ENCODE data around the gene FBP1. TPM values are rescaled to one million over a fixed set of nuclear protein-coding genes. Genes with fewer than 3 reads are reported as not detected.

The FBP1 gene
- total RNA-seq, 2 experiments from 2014 or later, result 0.82 to 1.2 TPM

GRCh38 chr9:94666364-94667099 is 27.2 kb upstream of the FBP1 start:
- H3K9me3 Mint-ChIP-seq, result no peaks in the 10 kb centered on the region
- H3K4me1 Mint-ChIP-seq, result peaks cover 5% of the 10 kb centered on the region
- no peaks in the 10 kb centered on the region for H3K36me3 Mint-ChIP-seq
- no peak for DNase-seq
- no peak overlapping the region for H3K27ac Mint-ChIP-seq
- peaks cover 10% of the 10 kb centered on the region for H3K27me3 Mint-ChIP-seq
- H3K4me3 Mint-ChIP-seq, result no peak overlapping the region

- Mint-ChIP-seq H3K4me3 (no peak overlapping the region), H3K4me1 (peaks cover 5% of the 10 kb centered on the region), H3K9me3 (no peaks in the 10 kb centered on the region), H3K27ac (no peak overlapping the region), H3K36me3 (no peaks in the 10 kb centered on the region), H3K27me3 (peaks cover 10% of the 10 kb centered on the region)
- DNase-seq, result no peak
Observed at GRCh38 chr9:94665613-94666012, 26.3 kb upstream of the FBP1 start.

- no peaks in the 10 kb centered on the region for H3K36me3 Mint-ChIP-seq
- H3K27me3 Mint-ChIP-seq, result peaks cover 10% of the 10 kb centered on the region
Observed at GRCh38 chr9:94664801-94665200, 25.5 kb upstream of the FBP1 start.

GRCh38 chr9:94663640-94664039 is 24.3 kb upstream of the FBP1 start:
- H3K36me3 Mint-ChIP-seq, result no peaks in the 10 kb centered on the region
- peaks cover 10% of the 10 kb centered on the region for H3K27me3 Mint-ChIP-seq
- no peak overlapping the region for H3K4me3 Mint-ChIP-seq
- no peak overlapping the region for H3K27ac Mint-ChIP-seq
- DNase-seq, result no peak
- H3K9me3 Mint-ChIP-seq, result no peaks in the 10 kb centered on the region
- no peaks in the 10 kb centered on the region for H3K4me1 Mint-ChIP-seq

More at GRCh38 chr9:94664801-94665200, 25.5 kb upstream of the FBP1 start:
- H3K9me3 Mint-ChIP-seq, result no peaks in the 10 kb centered on the region
- no peak overlapping the region for H3K27ac Mint-ChIP-seq
- peaks cover 5% of the 10 kb centered on the region for H3K4me1 Mint-ChIP-seq
- no peak for DNase-seq
- no peak overlapping the region for H3K4me3 Mint-ChIP-seq

GRCh38 chr9:94663140-94663539 is 23.8 kb upstream of the FBP1 start:
- Mint-ChIP-seq H3K36me3 (no peaks in the 10 kb centered on the region), H3K9me3 (no peaks in the 10 kb centered on the region), H3K27ac (no peak overlapping the region), H3K4me1 (no peaks in the 10 kb centered on the region), H3K27me3 (peaks cover 10% of the 10 kb centered on the region), H3K4me3 (no peak overlapping the region)
- no peak for DNase-seq

GRCh38 chr9:94657021-94657725 is 17.9 kb upstream of the FBP1 start:
- DNase-seq, result no peak
- H3K4me3 Mint-ChIP-seq, result no peak overlapping the region
- no peak overlapping the region for H3K27ac Mint-ChIP-seq
- H3K9me3 Mint-ChIP-seq, result no peaks in the 10 kb centered on the region
- H3K36me3 Mint-ChIP-seq, result no peaks in the 10 kb centered on the region
- H3K4me1 Mint-ChIP-seq, result peaks cover 20% of the 10 kb centered on the region
- H3K27me3 Mint-ChIP-seq, result no peaks in the 10 kb centered on the region

GRCh38 chr9:94656200-94656599 is 16.9 kb upstream of the FBP1 start:
- DNase-seq, result peak; percentile 56
- Mint-ChIP-seq H3K36me3 (no peaks in the 10 kb centered on the region), H3K27me3 (no peaks in the 10 kb centered on the region), H3K4me3 (peak overlapping the region; percentile 74), H3K9me3 (no peaks in the 10 kb centered on the region), H3K4me1 (peaks cover 20% of the 10 kb centered on the region), H3K27ac (peak overlapping the region; percentile 68)

- H3K9me3 Mint-ChIP-seq, result no peaks in the 10 kb centered on the region
- no peak for DNase-seq
- peaks cover 20% of the 10 kb centered on the region for H3K4me1 Mint-ChIP-seq
- no peaks in the 10 kb centered on the region for H3K36me3 Mint-ChIP-seq
- H3K27me3 Mint-ChIP-seq, result no peaks in the 10 kb centered on the region
- H3K4me3 Mint-ChIP-seq, result peak overlapping the region; percentile 74
- H3K27ac Mint-ChIP-seq, result peak overlapping the region; percentile 68
Observed at GRCh38 chr9:94655739-94656138, 16.4 kb upstream of the FBP1 start.

- Mint-ChIP-seq H3K27me3 (no peaks in the 10 kb centered on the region), H3K4me1 (peaks cover 20% of the 10 kb centered on the region), H3K4me3 (no peak overlapping the region), H3K36me3 (no peaks in the 10 kb centered on the region), H3K9me3 (no peaks in the 10 kb centered on the region), H3K27ac (no peak overlapping the region)
- DNase-seq, result no peak
Observed at GRCh38 chr9:94654165-94654894, 15.0 kb upstream of the FBP1 start.

- no peak for DNase-seq
- peaks cover 8% of the 10 kb centered on the region for H3K4me1 Mint-ChIP-seq
- H3K9me3 Mint-ChIP-seq, result no peaks in the 10 kb centered on the region
- H3K27ac Mint-ChIP-seq, result no peak overlapping the region
- no peaks in the 10 kb centered on the region for H3K36me3 Mint-ChIP-seq
- no peaks in the 10 kb centered on the region for H3K27me3 Mint-ChIP-seq
- no peak overlapping the region for H3K4me3 Mint-ChIP-seq
Observed at GRCh38 chr9:94650949-94651348, 11.6 kb upstream of the FBP1 start.

GRCh38 chr9:94649100-94649819 is 9.9 kb upstream of the FBP1 start:
- H3K36me3 Mint-ChIP-seq, result no peaks in the 10 kb centered on the region
- H3K27ac Mint-ChIP-seq, result no peak overlapping the region
- no peak for DNase-seq
- no peaks in the 10 kb centered on the region for H3K9me3 Mint-ChIP-seq
- H3K4me3 Mint-ChIP-seq, result no peak overlapping the region
- H3K4me1 Mint-ChIP-seq, result no peaks in the 10 kb centered on the region
- no peaks in the 10 kb centered on the region for H3K27me3 Mint-ChIP-seq

GRCh38 chr9:94648185-94648584 is 8.9 kb upstream of the FBP1 start:
- Mint-ChIP-seq H3K9me3 (no peaks in the 10 kb centered on the region), H3K4me1 (no peaks in the 10 kb centered on the region), H3K36me3 (no peaks in the 10 kb centered on the region), H3K27me3 (no peaks in the 10 kb centered on the region), H3K27ac (no peak overlapping the region), H3K4me3 (no peak overlapping the region)
- DNase-seq, result no peak

GRCh38 chr9:94645901-94646300 is 6.6 kb upstream of the FBP1 start:
- H3K4me3 Mint-ChIP-seq, result no peak overlapping the region
- H3K36me3 Mint-ChIP-seq, result no peaks in the 10 kb centered on the region
- no peaks in the 10 kb centered on the region for H3K4me1 Mint-ChIP-seq
- no peaks in the 10 kb centered on the region for H3K9me3 Mint-ChIP-seq
- DNase-seq, result no peak
- no peaks in the 10 kb centered on the region for H3K27me3 Mint-ChIP-seq
- H3K27ac Mint-ChIP-seq, result no peak overlapping the region

GRCh38 chr9:94644543-94644942 is 5.2 kb upstream of the FBP1 start:
- H3K36me3 Mint-ChIP-seq, result no peaks in the 10 kb centered on the region
- no peak overlapping the region for H3K4me3 Mint-ChIP-seq
- no peaks in the 10 kb centered on the region for H3K27me3 Mint-ChIP-seq
- H3K9me3 Mint-ChIP-seq, result no peaks in the 10 kb centered on the region
- DNase-seq, result no peak
- H3K4me1 Mint-ChIP-seq, result peaks cover 7% of the 10 kb centered on the region
- H3K27ac Mint-ChIP-seq, result no peak overlapping the region

- no peak for DNase-seq
- Mint-ChIP-seq H3K4me3 (no peak overlapping the region), H3K36me3 (no peaks in the 10 kb centered on the region), H3K4me1 (peaks cover 11% of the 10 kb centered on the region), H3K9me3 (no peaks in the 10 kb centered on the region), H3K27ac (no peak overlapping the region), H3K27me3 (no peaks in the 10 kb centered on the region)
Observed at GRCh38 chr9:94643741-94644140, 4.4 kb upstream of the FBP1 start.

Data from activated naive CD8-positive, alpha-beta T cell treated with anti-CD3 and anti-CD28 coated beads for 36 hours (primary cell).